ENCODE results near the gene KRTAP2-2. TPM values are rescaled to one million over a fixed set of nuclear protein-coding genes. Genes with fewer than 3 reads are reported as not detected.

KRTAP2-2 gene
- total and polyA plus RNA-seq, 2 of the 8 experiments (the other 6 are each of a cell fraction or from before 2014, with no cell fraction given) = not detected

DNA sequence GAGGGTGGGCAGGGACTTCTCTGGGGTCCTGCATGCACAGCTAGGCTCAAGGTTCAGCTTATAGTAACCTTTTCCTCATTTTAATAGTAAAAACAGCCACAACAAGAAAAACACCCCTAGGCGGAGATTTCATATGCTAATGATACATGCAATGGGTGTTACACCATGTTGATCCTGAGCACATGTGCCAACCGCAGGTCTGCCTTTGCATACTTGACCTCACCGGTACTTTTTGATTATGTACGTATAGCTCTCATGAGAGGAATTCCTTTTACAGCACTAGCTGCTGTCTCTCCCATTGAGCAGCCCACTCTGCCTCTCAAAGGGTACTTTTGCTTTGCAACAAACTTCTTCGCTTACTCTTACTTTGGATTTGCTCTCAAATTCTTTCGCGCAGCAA lies 41.0 kb upstream of the KRTAP2-2 start:
- no peaks in the 10 kb centered on the region for H3K4me1 ChIP-seq (replicated peaks in 1 of 4; ENCODE audit: control insufficient read depth in 3 of 4, insufficient read depth in 4 of 4, low read length in 3 of 4)

More for the DNA sequence above, 41.0 kb upstream of the KRTAP2-2 start:
- Histone ChIP-seq H2BK5ac (ENCODE audit: low read depth, low read length) (no peak overlapping the region), H3K18ac (ENCODE audit: extremely low read depth, low read length) (no peak overlapping the region), H3K9ac (replicated peaks in 1 of 4; ENCODE audit: extremely low read depth in 1 of 4, low read depth in 3 of 4, low read length in 3 of 4) (no peak overlapping the region), H4K20me1 (replicated peaks in 1 of 2; ENCODE audit: control insufficient read depth in 1 of 2, insufficient read depth in 2 of 2, low read length in 2 of 2) (no peaks in the 10 kb centered on the region), H2BK12ac (ENCODE audit: low read depth, low read length) (no peak overlapping the region), H3K23me2 (ENCODE audit: low read depth, low read length) (no peaks in the 10 kb centered on the region), H3K27me3 (replicated peaks in 1 of 4; ENCODE audit: control insufficient read depth in 3 of 4, extremely low read depth in 1 of 4, insufficient read depth in 3 of 4, low read length in 3 of 4) (no peaks in the 10 kb centered on the region), H2BK120ac (replicated peaks; ENCODE audit: low read depth, low read length) (no peak overlapping the region), H3K4me2 (ENCODE audit: insufficient read depth in 1 of 2, low read depth in 2 of 2, low read length in 2 of 2) (no peak overlapping the region), H3K23ac (ENCODE audit: insufficient read length) (no peak overlapping the region), H3K4ac (replicated peaks; ENCODE audit: insufficient read length, low read depth, low read length) (no peak overlapping the region), H3K56ac (replicated peaks; ENCODE audit: insufficient read length, low read depth, low read length) (no peak overlapping the region), H2BK20ac (ENCODE audit: low read length) (no peak overlapping the region), H2BK15ac (ENCODE audit: low read length) (no peak overlapping the region), H2AK5ac (ENCODE audit: low read depth, low read length) (no peak overlapping the region), H3K4me3 (ENCODE audit: extremely low read depth in 1 of 4, insufficient read depth in 2 of 4, low read depth in 3 of 4, low read length in 4 of 4) (no peak overlapping the region), H4K91ac (replicated peaks; ENCODE audit: insufficient read length, low read length) (no peak overlapping the region), H3K79me1 (ENCODE audit: low read depth, low read length) (no peaks in the 10 kb centered on the region), H2AFZ (ENCODE audit: low read length) (no peak overlapping the region), H3K79me2 (ENCODE audit: control insufficient read depth in 1 of 2, insufficient read depth in 2 of 2, low read length in 2 of 2) (no peaks in the 10 kb centered on the region), H3K27ac (ENCODE audit: low read depth, low read length) (no peak overlapping the region), H3K14ac (ENCODE audit: insufficient read length) (no peak overlapping the region), H4K5ac (ENCODE audit: insufficient read length, low read depth, low read length) (no peak overlapping the region), H4K8ac (ENCODE audit: extremely low read depth, insufficient read depth, low read length) (no peak overlapping the region), H3K9me3 (ENCODE audit: insufficient read depth in 2 of 2, low read depth in 1 of 2, low read length in 1 of 2) (peaks cover 3 to 6% of the 10 kb centered on the region in 2 experiments; a peak in 1 of 4 replicates), H3K36me3 (ENCODE audit: control insufficient read depth in 2 of 4, insufficient read depth in 4 of 4, low read length in 3 of 4) (no peaks in the 10 kb centered on the region)
- DNase-seq (ENCODE audit: low read depth in 1 of 2, low spot score in 2 of 2) = no peak
- ChIA-PET CTCF (ENCODE audit: partially characterized antibody) (no interaction called here), POLR2A (ENCODE audit: partially characterized antibody) (no interaction called here)
- TF ChIP-seq CHD1 (IDR thresholded peaks at IDR 0.05; ENCODE audit: low read depth, low read length) (no peak), EP300 (IDR thresholded peaks at IDR 0.05; ENCODE audit: borderline replicate concordance in 1 of 2, low read depth in 2 of 2, low read length in 2 of 2) (no peak), KDM1A (IDR thresholded peaks at IDR 0.05; ENCODE audit: borderline replicate concordance, low read length) (no peak), SUZ12 (IDR thresholded peaks at IDR 0.05; ENCODE audit: low read length) (no peak)
- no peak for FAIRE-seq
- WGBS, 2 experiments (ENCODE audit: extremely low coverage in 1 of 2, insufficient coverage in 1 of 2, insufficient read length in 1 of 2, insufficient replicate concordance in 2 of 2, low coverage in 1 of 2, low lambda C conversion rate in 2 of 2, missing lambda C conversion rate in 1 of 2) = 86% methylated on average over 7 of the region's 7 CpGs; no CpG with 5 or more reads in 1 of the 2 experiments

Measured in H1 (cell line).